GM12864 (cell line): ENCODE results near the gene SLC40A1.

Experiments used
- DNase-seq: peaks from one replicate; pipeline ENCODE4 v3.0.0-alpha.2; 2011; ENCODE audit warnings: low read depth
- H3K4me3 ChIP-seq: 2 replicates; pipeline ENCODE4 v1.5.1; 2011; ENCODE audit warnings: mild to moderate bottlenecking, low read depth, low read length, control low read depth
- CTCF ChIP-seq: IDR thresholded peaks from 2 replicates; pipeline ENCODE4 v1.5.1; 2011; ENCODE audit warnings: low read depth, mild to moderate bottlenecking, moderate library complexity, low read length, control low read depth, inconsistent platforms; ENCODE audit errors: missing control alignments

The SLC40A1 gene

DNA sequence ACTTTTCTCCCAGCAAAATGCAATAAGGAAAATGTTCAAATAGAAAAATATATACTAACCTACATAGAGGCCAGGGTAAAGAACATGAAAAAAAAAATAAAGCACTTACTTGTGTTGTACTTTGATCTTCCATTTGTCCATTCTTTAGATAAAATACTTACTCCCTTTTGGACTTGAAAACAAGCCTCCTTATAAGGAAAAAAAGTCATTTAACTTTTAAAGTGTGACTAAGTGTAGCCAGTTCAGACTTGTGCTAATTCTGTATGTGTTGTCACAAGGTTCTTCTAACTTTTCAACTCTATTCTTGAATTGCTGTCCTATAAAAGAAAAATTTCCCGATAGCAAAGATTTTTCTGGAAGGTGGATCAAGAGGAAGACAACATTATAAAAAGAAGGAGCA, 23.2 kb downstream of the SLC40A1 start:
- no peak for DNase-seq
- H3K4me3 ChIP-seq = no peak overlapping the region
- TF ChIP-seq CTCF = no peak

DNA sequence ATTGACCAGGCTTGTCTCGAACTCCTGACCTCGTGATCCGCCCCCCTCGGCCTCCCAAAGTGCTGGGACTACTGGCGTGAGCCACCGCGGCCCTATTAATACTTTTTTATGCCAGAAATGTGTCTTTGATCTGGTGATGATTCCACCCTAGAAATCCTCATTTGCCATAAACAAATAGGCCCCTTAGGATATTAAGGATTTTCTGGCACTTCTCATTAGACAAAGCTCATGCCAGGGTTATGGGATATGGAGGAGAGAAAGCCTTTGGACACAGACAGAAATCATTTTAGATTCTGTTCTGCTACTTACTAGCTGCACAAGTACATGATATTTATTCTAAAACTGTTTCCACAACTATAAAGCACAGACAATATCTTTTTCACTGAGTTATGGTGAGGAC, 24.1 kb downstream of the SLC40A1 start:
- DNase-seq = no peak
- TF ChIP-seq CTCF = no peak
- no peak overlapping the region for H3K4me3 ChIP-seq

DNA sequence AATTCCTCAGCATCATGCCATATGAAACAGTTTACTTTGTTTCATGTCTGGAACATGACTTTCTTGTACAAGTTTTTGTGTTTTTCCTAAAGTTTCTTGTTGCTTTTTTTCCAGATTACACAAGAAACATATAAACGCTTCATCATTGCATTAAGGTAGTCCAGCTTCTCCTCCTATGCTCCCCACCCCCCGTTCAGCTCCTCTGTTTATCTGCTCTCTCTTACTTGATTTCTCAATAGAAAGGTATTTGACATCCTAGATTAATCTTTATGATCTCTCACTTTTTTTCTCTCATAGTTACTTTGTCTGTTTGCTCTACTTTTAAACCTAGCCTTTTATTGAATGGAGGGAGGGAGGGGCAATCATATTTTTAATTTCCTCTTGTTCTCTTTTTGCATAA, 25.4 kb downstream of the SLC40A1 start:
- TF ChIP-seq CTCF = no peak
- no peak overlapping the region for H3K4me3 ChIP-seq
- no peak for DNase-seq

DNA sequence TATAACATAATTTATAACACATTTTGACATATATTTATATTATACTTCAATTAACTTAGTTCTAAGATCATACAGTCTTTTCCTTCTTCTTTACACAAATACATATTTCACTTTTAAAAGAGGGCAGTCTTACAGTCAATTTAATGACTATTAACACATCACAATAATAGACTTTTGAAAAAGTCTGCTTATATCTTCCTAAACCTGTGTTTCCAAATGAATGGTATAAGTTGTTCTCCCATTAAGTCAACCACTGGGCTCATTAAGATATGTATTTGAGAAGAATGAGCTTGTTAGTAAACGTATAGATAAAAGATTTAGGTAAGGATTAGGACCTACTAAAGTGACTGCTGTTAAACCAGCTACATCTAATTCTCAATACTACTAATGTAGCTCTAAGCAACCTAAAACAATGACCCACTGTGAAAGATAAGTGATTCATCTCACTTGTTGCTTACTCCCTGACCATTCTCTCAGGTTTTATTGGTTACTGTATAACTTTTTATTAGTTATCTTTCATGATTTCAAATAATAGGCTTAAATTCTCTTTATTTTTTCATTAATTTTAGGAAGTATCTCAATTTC, 27.0 kb downstream of the SLC40A1 start:
- H3K4me3 ChIP-seq = no peak overlapping the region
- no peak for TF ChIP-seq CTCF
- DNase-seq = no peak

DNA sequence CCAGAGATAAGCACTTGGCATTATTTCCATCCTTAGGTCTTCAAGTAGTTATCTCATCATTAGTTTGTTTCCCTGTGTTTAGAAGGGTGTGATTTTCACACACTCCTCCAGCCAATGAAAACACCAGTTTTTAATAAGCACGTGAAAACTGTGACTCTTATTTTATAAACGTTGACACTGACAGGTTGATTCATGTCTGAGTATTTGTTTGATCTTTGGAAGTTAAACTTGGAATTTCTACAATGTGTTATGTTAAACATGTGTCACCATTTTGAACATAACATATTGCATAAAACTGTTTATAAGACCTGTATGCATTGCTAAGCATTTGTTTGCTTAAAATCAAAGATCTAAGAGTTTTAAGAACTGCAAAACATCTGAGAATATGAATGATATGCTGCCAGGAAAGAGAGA, 27.6 kb downstream of the SLC40A1 start:
- H3K4me3 ChIP-seq = no peak overlapping the region
- TF ChIP-seq CTCF = no peak
- no peak for DNase-seq

GRCh38 chr2:189552334-189552990, 28.1 kb downstream of the SLC40A1 start:
- TF ChIP-seq CTCF = no peak
- H3K4me3 ChIP-seq = no peak overlapping the region
- no peak for DNase-seq

DNA sequence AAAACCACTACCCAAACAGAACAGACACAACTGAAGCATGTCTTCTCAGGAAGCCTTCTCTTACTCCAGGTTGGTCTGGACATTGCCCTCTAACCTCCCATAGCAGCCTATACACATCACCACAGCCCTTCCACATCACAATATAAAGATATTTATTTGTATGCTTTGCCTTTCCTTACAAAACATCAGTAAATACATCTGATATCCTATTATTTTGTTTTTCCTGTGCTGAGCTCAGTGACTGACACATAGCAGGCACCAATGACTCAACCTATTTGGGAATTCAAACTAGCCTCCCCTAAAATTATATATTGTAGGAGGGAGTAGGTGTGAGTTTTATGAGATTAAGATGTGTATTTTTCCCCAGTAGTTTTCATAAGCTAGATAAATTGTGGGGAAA, 28.8 kb downstream of the SLC40A1 start:
- DNase-seq = no peak
- no peak overlapping the region for H3K4me3 ChIP-seq
- no peak for TF ChIP-seq CTCF
